HG03135 (cell line): ENCODE measurements around the gene EPHA4.

Source experiments
- ATAC-seq: cut with Tn5 transposase; IDR thresholded peaks from one replicate; pipeline ENCODE4 v1.9.1; 2021; ENCODE audit warnings: mild to moderate bottlenecking, moderate library complexity; ENCODE audit not compliant: unreplicated experiment

The EPHA4 gene

DNA sequence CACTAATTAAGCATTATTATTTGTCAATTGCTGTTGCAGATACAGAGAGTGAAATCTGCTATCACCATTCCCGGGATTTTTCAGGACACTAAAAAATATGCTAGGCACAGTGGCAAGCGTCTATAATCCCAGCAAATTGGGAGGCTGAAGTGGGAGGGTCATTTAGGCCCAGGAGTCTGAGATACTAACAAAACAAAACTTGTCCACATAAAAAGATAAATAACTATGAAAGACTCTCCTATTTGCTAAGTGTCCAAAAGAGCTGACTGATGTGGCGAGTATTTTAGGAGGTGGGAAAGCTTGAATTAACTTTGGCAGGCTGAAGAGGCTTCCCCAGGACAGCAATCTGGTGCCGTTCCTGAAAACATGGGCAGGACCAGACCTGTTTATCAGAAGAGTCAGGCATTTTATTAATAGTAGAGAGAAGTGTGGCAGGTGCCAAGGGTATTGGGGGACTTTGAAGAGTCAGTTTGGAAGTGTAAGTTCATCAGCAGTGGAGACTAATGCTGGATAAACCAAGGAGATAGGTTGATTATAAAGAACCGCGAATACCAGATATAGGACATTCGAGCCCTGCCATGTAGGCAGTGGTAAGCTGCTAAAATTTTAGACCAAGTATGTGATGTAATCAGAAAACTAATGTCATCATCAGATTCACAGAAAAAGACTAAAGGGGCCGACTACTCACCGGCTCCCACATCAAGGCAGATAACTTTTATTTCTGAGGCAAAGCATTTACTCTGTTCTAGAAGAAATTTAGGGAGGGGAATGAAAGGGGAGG lies 201.8 kb downstream of the EPHA4 start:
- ATAC-seq = no peak
